Progenitor cell of endocrine pancreas (in vitro differentiated cells): ENCODE data around the gene MAST4. TPM values are rescaled to one million over a fixed set of nuclear protein-coding genes. Genes with fewer than 3 reads are reported as not detected.

Experiments used
- DNase-seq: peaks from one replicate; pipeline ENCODE4 v3.0.0; 2021; ENCODE audit warnings: low spot score; ENCODE audit not compliant: unreplicated experiment
- H3K27ac Mint-ChIP-seq: 2 replicates; pipeline ENCODE4 v1.8.0; 2021; ENCODE audit warnings: mild to moderate bottlenecking, moderate library complexity, mixed read lengths
- H3K27me3 Mint-ChIP-seq: 2 replicates; pipeline ENCODE4 v1.8.0; 2021; ENCODE audit warnings: mixed read lengths
- H3K36me3 Mint-ChIP-seq: 2 replicates; pipeline ENCODE4 v1.8.0; 2022; ENCODE audit warnings: mixed read lengths; ENCODE audit not compliant: insufficient read depth
- H3K4me1 Mint-ChIP-seq: 2 replicates; pipeline ENCODE4 v1.8.0; 2021; ENCODE audit warnings: low read depth, mixed read lengths
- H3K4me3 Mint-ChIP-seq: 2 replicates; pipeline ENCODE4 v1.8.0; 2021; ENCODE audit warnings: low read depth, mild to moderate bottlenecking, moderate library complexity, mixed read lengths
- H3K9me3 Mint-ChIP-seq: 2 replicates; pipeline ENCODE4 v1.8.0; 2021; ENCODE audit warnings: low read depth, mixed read lengths
- CTCF ChIP-seq: fragments of 200-600 bp; sonication (generic); IDR thresholded peaks from one replicate; pipeline ENCODE4 v1.5.0; 2021; ENCODE audit warnings: antibody characterized with exemption, mild to moderate bottlenecking; ENCODE audit not compliant: unreplicated experiment
- total RNA-seq: library from RNA; stranded (reverse); gene quantifications from 2 replicates; pipeline ENCODE4 v1.2.1, GENCODE V29; 2021

MAST4 gene
- total RNA-seq, 1 donor from 2014 or later, result 45.3 TPM

GRCh38 chr5:67205981-67206380 lies 609.8 kb downstream of the MAST4 start:
- DNase-seq, result no peak
- H3K9me3 Mint-ChIP-seq, result peaks cover 4% of the 10 kb centered on the region
- no peaks in the 10 kb centered on the region for H3K36me3 Mint-ChIP-seq
- peaks cover 26% of the 10 kb centered on the region for H3K4me1 Mint-ChIP-seq
- TF ChIP-seq CTCF, result no peak
- peaks cover 3% of the 10 kb centered on the region for H3K27me3 Mint-ChIP-seq
- H3K27ac Mint-ChIP-seq, result no peak overlapping the region
- no peak overlapping the region for H3K4me3 Mint-ChIP-seq

GRCh38 chr5:67206461-67206860 lies 610.3 kb downstream of the MAST4 start:
- no peaks in the 10 kb centered on the region for H3K36me3 Mint-ChIP-seq
- no peaks in the 10 kb centered on the region for H3K9me3 Mint-ChIP-seq
- no peak for TF ChIP-seq CTCF
- H3K27me3 Mint-ChIP-seq, result peaks cover 3% of the 10 kb centered on the region
- no peak for DNase-seq
- H3K27ac Mint-ChIP-seq, result peak overlapping the region; percentile 67
- H3K4me1 Mint-ChIP-seq, result peaks cover 26% of the 10 kb centered on the region
- no peak overlapping the region for H3K4me3 Mint-ChIP-seq

- Mint-ChIP-seq H3K4me3 (no peak overlapping the region), H3K9me3 (no peaks in the 10 kb centered on the region), H3K27ac (peak overlapping the region; percentile 67), H3K4me1 (peaks cover 26% of the 10 kb centered on the region), H3K27me3 (peaks cover 3% of the 10 kb centered on the region), H3K36me3 (no peaks in the 10 kb centered on the region)
- DNase-seq, result no peak
- TF ChIP-seq CTCF, result no peak
Measured at GRCh38 chr5:67206929-67207328, 610.7 kb downstream of the MAST4 start.

GRCh38 chr5:67208403-67208802 lies 612.2 kb downstream of the MAST4 start:
- H3K4me3 Mint-ChIP-seq, result no peak overlapping the region
- no peaks in the 10 kb centered on the region for H3K9me3 Mint-ChIP-seq
- H3K36me3 Mint-ChIP-seq, result no peaks in the 10 kb centered on the region
- TF ChIP-seq CTCF, result no peak
- peaks cover 26% of the 10 kb centered on the region for H3K4me1 Mint-ChIP-seq
- H3K27me3 Mint-ChIP-seq, result peaks cover 3% of the 10 kb centered on the region
- no peak overlapping the region for H3K27ac Mint-ChIP-seq
- DNase-seq, result no peak

GRCh38 chr5:67209141-67209771 lies 613.1 kb downstream of the MAST4 start:
- peak; percentile 58 for DNase-seq
- H3K27me3 Mint-ChIP-seq, result peaks cover 3% of the 10 kb centered on the region

More at GRCh38 chr5:67209141-67209771, 613.1 kb downstream of the MAST4 start:
- Mint-ChIP-seq H3K4me3 (no peak overlapping the region), H3K9me3 (no peaks in the 10 kb centered on the region), H3K36me3 (no peaks in the 10 kb centered on the region), H3K27ac (no peak overlapping the region), H3K4me1 (peaks cover 26% of the 10 kb centered on the region)
- peak; percentile 80 for TF ChIP-seq CTCF
